ENCODE data around the gene SHISA9. TPM values are rescaled to one million over a fixed set of nuclear protein-coding genes. Genes with fewer than 3 reads are reported as not detected.

Gene SHISA9
- total RNA-seq, 3 donors from 2014 or later = 0.33 to 4.1 TPM; not detected in 1

- Histone ChIP-seq H3K36me3 (no peaks in the 10 kb centered on the region), H3K4me3 (no peak overlapping the region), H3K9me3 (no peaks in the 10 kb centered on the region), H3K4me1 (peaks cover 0 to 6% of the 10 kb centered on the region in 2 donors), H3K27me3 (peaks cover 0 to 44% of the 10 kb centered on the region in 2 donors), H3K27ac (no peak overlapping the region)
- no peak for TF ChIP-seq POLR2A (IDR thresholded peaks at IDR 0.05)
- TF ChIP-seq CTCF (IDR thresholded peaks at IDR 0.05) = no peak
- no peak for TF ChIP-seq POLR2AphosphoS5 (IDR thresholded peaks at IDR 0.05)
- intact Hi-C loops (cut with DNase I; ENCODE audit: low total_unique reads) = no loop called here
- DNase-seq (ENCODE audit: low spot score in 2 of 2) = no peak
These were observed 2.8 kb upstream of the SHISA9 start for GRCh38 chr16:12898551-12898950.

GRCh38 chr16:12899529-12900143 is 1.8 kb upstream of the SHISA9 start:
- no peak for DNase-seq (ENCODE audit: low spot score in 2 of 2)
- Histone ChIP-seq H3K27me3 (peaks cover 0 to 54% of the 10 kb centered on the region in 2 donors), H3K4me3 (no peak overlapping the region), H3K9me3 (no peaks in the 10 kb centered on the region), H3K27ac (no peak overlapping the region), H3K36me3 (no peaks in the 10 kb centered on the region), H3K4me1 (peaks cover 0 to 6% of the 10 kb centered on the region in 2 donors)
- peak in 1 of 3 donors; percentile 21 for TF ChIP-seq POLR2AphosphoS5 (IDR thresholded peaks at IDR 0.05)
- no peak for TF ChIP-seq CTCF (IDR thresholded peaks at IDR 0.05)
- intact Hi-C loops (cut with DNase I; ENCODE audit: low total_unique reads) = no loop called here

DNA sequence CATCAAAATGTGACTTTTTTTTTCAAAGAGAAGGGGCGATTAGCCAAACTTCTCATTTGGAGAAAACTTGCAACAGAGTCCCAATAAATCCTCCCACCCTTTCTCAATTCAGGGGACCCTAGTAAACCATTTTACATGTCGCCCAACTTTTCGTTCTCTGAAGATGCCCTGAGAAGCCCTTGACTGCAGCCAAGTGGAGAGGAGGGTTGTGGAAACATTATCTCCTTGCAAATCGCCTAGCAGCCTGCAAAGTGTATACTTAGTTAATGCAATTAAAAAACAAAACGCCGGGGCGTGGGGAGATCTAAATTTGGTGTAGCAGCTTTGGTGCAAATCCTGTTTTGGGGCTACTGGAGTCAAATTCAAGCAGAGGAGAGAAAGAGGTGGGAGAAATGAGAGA is 1.2 kb upstream of the SHISA9 start:
- Histone ChIP-seq H3K27ac (no peak overlapping the region), H3K36me3 (no peaks in the 10 kb centered on the region), H3K9me3 (no peaks in the 10 kb centered on the region), H3K4me1 (peaks cover 0 to 6% of the 10 kb centered on the region in 2 donors), H3K27me3 (peaks cover 0 to 58% of the 10 kb centered on the region in 2 donors), H3K4me3 (no peak overlapping the region)
- no peak for TF ChIP-seq POLR2AphosphoS5 (IDR thresholded peaks at IDR 0.05)
- TF ChIP-seq CTCF (IDR thresholded peaks at IDR 0.05) = no peak
- no peak for TF ChIP-seq POLR2A (IDR thresholded peaks at IDR 0.05)
- no peak for DNase-seq (ENCODE audit: low spot score in 2 of 2)
- intact Hi-C loops (cut with DNase I; ENCODE audit: low total_unique reads) = no loop called here

- TF ChIP-seq POLR2AphosphoS5 (IDR thresholded peaks at IDR 0.05) = no peak
- TF ChIP-seq POLR2A (IDR thresholded peaks at IDR 0.05) = no peak
- no peak for TF ChIP-seq CTCF (IDR thresholded peaks at IDR 0.05)
- H3K9me3 ChIP-seq = no peaks in the 10 kb centered on the region
- no peak overlapping the region for H3K27ac ChIP-seq
- peaks cover 0 to 6% of the 10 kb centered on the region in 2 donors for H3K4me1 ChIP-seq
- intact Hi-C loops (cut with DNase I; ENCODE audit: low total_unique reads) = no loop called here
- H3K27me3 ChIP-seq = peaks cover 0 to 58% of the 10 kb centered on the region in 2 donors
- no peak for DNase-seq (ENCODE audit: low spot score in 2 of 2)
- no peaks in the 10 kb centered on the region for H3K36me3 ChIP-seq
- H3K4me3 ChIP-seq = peak overlapping the region in 2 of 3 donors; percentile 43 to 63
These were observed 697 bp upstream of the SHISA9 start for GRCh38 chr16:12900599-12901203.

DNA sequence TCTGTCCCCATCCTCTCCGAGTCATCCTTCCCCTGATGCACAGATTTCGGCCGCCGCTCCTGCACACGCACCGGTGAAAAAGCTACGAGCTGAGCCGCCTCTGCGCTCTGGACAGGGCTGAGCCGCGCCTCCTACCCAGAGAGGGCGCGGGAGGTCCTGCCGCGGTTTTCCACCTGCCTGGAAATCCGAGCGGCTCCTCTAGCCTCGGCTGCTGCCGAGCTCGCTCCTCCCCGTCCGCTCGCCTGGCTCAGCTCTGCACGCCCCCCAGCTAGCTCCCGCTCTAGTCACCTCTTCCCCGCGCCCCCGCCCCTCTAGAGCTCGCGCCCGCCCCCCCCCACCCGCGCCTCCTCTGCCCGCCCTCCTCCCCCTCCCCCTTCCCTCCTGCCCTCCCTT is 198 bp upstream of the SHISA9 start:
- DNase-seq (ENCODE audit: low spot score in 2 of 2) = no peak
- Histone ChIP-seq H3K27ac (no peak overlapping the region), H3K27me3 (peaks cover 0 to 58% of the 10 kb centered on the region in 2 donors), H3K36me3 (no peaks in the 10 kb centered on the region), H3K4me3 (peak overlapping the region in 2 of 3 donors; percentile 43 to 63), H3K4me1 (peaks cover 0 to 6% of the 10 kb centered on the region in 2 donors), H3K9me3 (no peaks in the 10 kb centered on the region)
- intact Hi-C loops (cut with DNase I; ENCODE audit: low total_unique reads) = no loop called here
- TF ChIP-seq CTCF (IDR thresholded peaks at IDR 0.05) (no peak), POLR2A (IDR thresholded peaks at IDR 0.05) (no peak), POLR2AphosphoS5 (IDR thresholded peaks at IDR 0.05) (no peak)

Measured in breast epithelium (tissue), 4 donors.